Glutamatergic neuron (in vitro differentiated cells): Measurements from ENCODE around the gene KIF6. TPM values are rescaled to one million over a fixed set of nuclear protein-coding genes. Genes with fewer than 3 reads are reported as not detected.
"Not testable (repeated sequence)": the region's sequence is repeated elsewhere in the genome, so short reads cannot be mapped to it uniquely, and the experiment has no call there.

Experiments
- DNase-seq: peaks from one replicate; pipeline ENCODE4 v3.0.0; 2022
- H3K27ac Mint-ChIP-seq: one replicate; pipeline ENCODE4 v1.8.0; 2020; ENCODE audit warnings: mild to moderate bottlenecking, mixed read lengths, inconsistent platforms; ENCODE audit not compliant: unreplicated experiment
- H3K27me3 Mint-ChIP-seq: one replicate; pipeline ENCODE4 v1.8.0; 2020; ENCODE audit warnings: mild to moderate bottlenecking, moderate library complexity, mixed read lengths, inconsistent platforms; ENCODE audit not compliant: unreplicated experiment
- H3K36me3 Mint-ChIP-seq: one replicate; pipeline ENCODE4 v1.8.0; 2020; ENCODE audit warnings: mild to moderate bottlenecking, mixed read lengths, inconsistent platforms; ENCODE audit not compliant: unreplicated experiment
- H3K4me1 Mint-ChIP-seq: one replicate; pipeline ENCODE4 v1.8.0; 2020; ENCODE audit warnings: mild to moderate bottlenecking, low read depth, mixed read lengths, inconsistent platforms; ENCODE audit not compliant: unreplicated experiment
- H3K4me3 Mint-ChIP-seq: one replicate; pipeline ENCODE4 v1.8.0; 2020; ENCODE audit warnings: mild to moderate bottlenecking, mixed read lengths, inconsistent platforms; ENCODE audit not compliant: unreplicated experiment
- H3K9me3 Mint-ChIP-seq: one replicate; pipeline ENCODE4 v1.8.0; 2020; ENCODE audit warnings: mild to moderate bottlenecking, moderate library complexity, mixed read lengths, inconsistent platforms; ENCODE audit not compliant: unreplicated experiment
- CTCF ChIP-seq: fragments of 200-600 bp; sonication (generic); IDR thresholded peaks from one replicate; pipeline ENCODE4 v1.5.0; 2021; ENCODE audit not compliant: partially characterized antibody, unreplicated experiment
- total RNA-seq: library from RNA; stranded (reverse); fragmentation: NEBNext Ultra II Directional; extraction: Animal tissue kit (Norgen Biotek cat#: 25700); gene quantifications from one replicate; pipeline ENCODE4 v1.2.1, GENCODE V29; 2021; ENCODE audit not compliant: unreplicated experiment

KIF6 gene
- total RNA-seq, 1 donor from 2014 or later = 1.1 TPM

GRCh38 chr6:39685938-39686337 is 39.3 kb downstream of the KIF6 start:
- no peak for TF ChIP-seq CTCF
- no peak overlapping the region for H3K27ac Mint-ChIP-seq
- H3K4me3 Mint-ChIP-seq = no peak overlapping the region
- H3K27me3 Mint-ChIP-seq = no peaks in the 10 kb centered on the region
- no peaks in the 10 kb centered on the region for H3K4me1 Mint-ChIP-seq
- no peaks in the 10 kb centered on the region for H3K36me3 Mint-ChIP-seq
- H3K9me3 Mint-ChIP-seq = no peaks in the 10 kb centered on the region
- no peak for DNase-seq

GRCh38 chr6:39685489-39685826 is 39.8 kb downstream of the KIF6 start:
- no peaks in the 10 kb centered on the region for H3K36me3 Mint-ChIP-seq
- H3K4me3 Mint-ChIP-seq = no peak overlapping the region

GRCh38 chr6:39684790-39685488 is 40.3 kb downstream of the KIF6 start:
- Mint-ChIP-seq H3K4me3 (no peak overlapping the region), H3K36me3 (no peaks in the 10 kb centered on the region), H3K27ac (no peak overlapping the region), H3K4me1 (no peaks in the 10 kb centered on the region), H3K9me3 (no peaks in the 10 kb centered on the region), H3K27me3 (no peaks in the 10 kb centered on the region)
- TF ChIP-seq CTCF = no peak
- DNase-seq = no peak

More at GRCh38 chr6:39685489-39685826, 39.8 kb downstream of the KIF6 start:
- H3K9me3 Mint-ChIP-seq = no peaks in the 10 kb centered on the region
- no peak overlapping the region for H3K27ac Mint-ChIP-seq
- H3K27me3 Mint-ChIP-seq = no peaks in the 10 kb centered on the region
- no peak for TF ChIP-seq CTCF
- DNase-seq = no peak
- no peaks in the 10 kb centered on the region for H3K4me1 Mint-ChIP-seq

- H3K36me3 Mint-ChIP-seq = no peaks in the 10 kb centered on the region
- H3K9me3 Mint-ChIP-seq = no peaks in the 10 kb centered on the region
- DNase-seq = no peak
- H3K27me3 Mint-ChIP-seq = no peaks in the 10 kb centered on the region
- no peaks in the 10 kb centered on the region for H3K4me1 Mint-ChIP-seq
- no peak overlapping the region for H3K27ac Mint-ChIP-seq
- no peak overlapping the region for H3K4me3 Mint-ChIP-seq
- TF ChIP-seq CTCF = no peak
These were observed 43.5 kb downstream of the KIF6 start for GRCh38 chr6:39681674-39682121.

GRCh38 chr6:39678914-39679313 is 46.3 kb downstream of the KIF6 start:
- no peak for DNase-seq
- H3K4me1 Mint-ChIP-seq = no peaks in the 10 kb centered on the region
- no peak overlapping the region for H3K4me3 Mint-ChIP-seq
- H3K27ac Mint-ChIP-seq = no peak overlapping the region
- H3K36me3 Mint-ChIP-seq = no peaks in the 10 kb centered on the region
- no peaks in the 10 kb centered on the region for H3K9me3 Mint-ChIP-seq
- TF ChIP-seq CTCF = no peak
- H3K27me3 Mint-ChIP-seq = no peaks in the 10 kb centered on the region

- not testable (repeated sequence) for H3K27ac Mint-ChIP-seq, DNase-seq, H3K4me1 Mint-ChIP-seq, H3K27me3 Mint-ChIP-seq, H3K9me3 Mint-ChIP-seq, H3K4me3 Mint-ChIP-seq, H3K36me3 Mint-ChIP-seq
These were observed 47.9 kb downstream of the KIF6 start for GRCh38 chr6:39677318-39677717.
